ENCODE measurements around the gene FGD3. TPM values are rescaled to one million over a fixed set of nuclear protein-coding genes. Genes with fewer than 3 reads are reported as not detected.

The FGD3 gene
- total and polyA plus RNA-seq, 2 of the 8 experiments (the other 6 are each of a cell fraction or from before 2014, with no cell fraction given) = 1.4 to 1.9 TPM

GRCh38 chr9:92966518-92966800, 19.1 kb downstream of the FGD3 start:
- Histone ChIP-seq H3K27ac (ENCODE audit: low read depth, low read length) (no peak overlapping the region), H2BK15ac (ENCODE audit: low read length) (no peak overlapping the region), H3K9me3 (ENCODE audit: insufficient read depth in 2 of 2, low read depth in 1 of 2, low read length in 1 of 2) (no peaks in the 10 kb centered on the region), H4K8ac (ENCODE audit: extremely low read depth, insufficient read depth, low read length) (no peak overlapping the region), H4K5ac (ENCODE audit: insufficient read length, low read depth, low read length) (no peak overlapping the region), H3K23me2 (ENCODE audit: low read depth, low read length) (no peaks in the 10 kb centered on the region; the same call in 1 of the 2 replicates), H2BK12ac (ENCODE audit: low read depth, low read length) (peak overlapping the region; percentile 13; the same call in 1 of the 2 replicates), H3K4me3 (ENCODE audit: extremely low read depth in 1 of 4, insufficient read depth in 2 of 4, low read depth in 3 of 4, low read length in 4 of 4) (no peak overlapping the region), H2AFZ (ENCODE audit: low read length) (no peak overlapping the region), H3K4me1 (replicated peaks in 1 of 4; ENCODE audit: control insufficient read depth in 3 of 4, insufficient read depth in 4 of 4, low read length in 3 of 4) (peaks cover 16 to 35% (median 23%) of the 10 kb centered on the region in 4 experiments), H3K27me3 (replicated peaks in 1 of 4; ENCODE audit: control insufficient read depth in 3 of 4, extremely low read depth in 1 of 4, insufficient read depth in 3 of 4, low read length in 3 of 4) (no peaks in the 10 kb centered on the region), H3K56ac (replicated peaks; ENCODE audit: insufficient read length, low read depth, low read length) (no peak overlapping the region), H4K91ac (replicated peaks; ENCODE audit: insufficient read length, low read length) (peak overlapping the region; percentile 75), H3K14ac (ENCODE audit: insufficient read length) (no peak overlapping the region), H2BK20ac (ENCODE audit: low read length) (no peak overlapping the region), H3K18ac (ENCODE audit: extremely low read depth, low read length) (no peak overlapping the region), H3K23ac (ENCODE audit: insufficient read length) (no peak overlapping the region), H2BK5ac (ENCODE audit: low read depth, low read length) (peak overlapping the region; percentile 35; the same call in 1 of the 2 replicates), H3K36me3 (ENCODE audit: control insufficient read depth in 2 of 4, insufficient read depth in 4 of 4, low read length in 3 of 4) (no peaks in the 10 kb centered on the region), H3K9ac (replicated peaks in 1 of 4; ENCODE audit: extremely low read depth in 1 of 4, low read depth in 3 of 4, low read length in 3 of 4) (no peak overlapping the region), H4K20me1 (replicated peaks in 1 of 2; ENCODE audit: control insufficient read depth in 1 of 2, insufficient read depth in 2 of 2, low read length in 2 of 2) (no peaks in the 10 kb centered on the region), H2AK5ac (ENCODE audit: low read depth, low read length) (no peak overlapping the region), H3K4me2 (ENCODE audit: insufficient read depth in 1 of 2, low read depth in 2 of 2, low read length in 2 of 2) (no peak overlapping the region), H3K79me2 (ENCODE audit: control insufficient read depth in 1 of 2, insufficient read depth in 2 of 2, low read length in 2 of 2) (no peaks in the 10 kb centered on the region), H3K4ac (replicated peaks; ENCODE audit: insufficient read length, low read depth, low read length) (no peak overlapping the region), H2BK120ac (replicated peaks; ENCODE audit: low read depth, low read length) (no peak overlapping the region), H3K79me1 (ENCODE audit: low read depth, low read length) (no peaks in the 10 kb centered on the region)
- FAIRE-seq (no peak), DNase-seq (ENCODE audit: low read depth in 1 of 2, low spot score in 2 of 2) (no peak)
- 91% methylated on average over 5 of the region's 5 CpGs; no CpG with 5 or more reads in 1 of the 2 experiments for WGBS, 2 experiments (ENCODE audit: extremely low coverage in 1 of 2, insufficient coverage in 1 of 2, insufficient read length in 1 of 2, insufficient replicate concordance in 2 of 2, low coverage in 1 of 2, low lambda C conversion rate in 2 of 2, missing lambda C conversion rate in 1 of 2)
- CTCF ChIA-PET (ENCODE audit: partially characterized antibody) = interaction anchor here (0.6 to 1.5 kb wide), 5 partner anchors 8 to 189 kb away, joined by 3 to 11 read pairs (median 3); no protein-coding TSS in a partner anchor
- TF ChIP-seq TCF12 (IDR thresholded peaks at IDR 0.05; ENCODE audit: low read depth, low read length) (no peak), ASH2L (IDR thresholded peaks at IDR 0.05; ENCODE audit: low read length) (no peak), EGR1 (IDR thresholded peaks at IDR 0.05; ENCODE audit: borderline replicate concordance, low read depth, low read length) (no peak), POLR2A (IDR thresholded peaks at IDR 0.05; ENCODE audit: control extremely low read depth in 1 of 2, low read depth in 2 of 2, low read length in 2 of 2) (no peak), RFX5 (IDR thresholded peaks at IDR 0.05; ENCODE audit: borderline replicate concordance, low read depth, low read length) (no peak), SUZ12 (IDR thresholded peaks at IDR 0.05; ENCODE audit: low read length) (no peak)
- TF ChIP-seq, protein P1, sequence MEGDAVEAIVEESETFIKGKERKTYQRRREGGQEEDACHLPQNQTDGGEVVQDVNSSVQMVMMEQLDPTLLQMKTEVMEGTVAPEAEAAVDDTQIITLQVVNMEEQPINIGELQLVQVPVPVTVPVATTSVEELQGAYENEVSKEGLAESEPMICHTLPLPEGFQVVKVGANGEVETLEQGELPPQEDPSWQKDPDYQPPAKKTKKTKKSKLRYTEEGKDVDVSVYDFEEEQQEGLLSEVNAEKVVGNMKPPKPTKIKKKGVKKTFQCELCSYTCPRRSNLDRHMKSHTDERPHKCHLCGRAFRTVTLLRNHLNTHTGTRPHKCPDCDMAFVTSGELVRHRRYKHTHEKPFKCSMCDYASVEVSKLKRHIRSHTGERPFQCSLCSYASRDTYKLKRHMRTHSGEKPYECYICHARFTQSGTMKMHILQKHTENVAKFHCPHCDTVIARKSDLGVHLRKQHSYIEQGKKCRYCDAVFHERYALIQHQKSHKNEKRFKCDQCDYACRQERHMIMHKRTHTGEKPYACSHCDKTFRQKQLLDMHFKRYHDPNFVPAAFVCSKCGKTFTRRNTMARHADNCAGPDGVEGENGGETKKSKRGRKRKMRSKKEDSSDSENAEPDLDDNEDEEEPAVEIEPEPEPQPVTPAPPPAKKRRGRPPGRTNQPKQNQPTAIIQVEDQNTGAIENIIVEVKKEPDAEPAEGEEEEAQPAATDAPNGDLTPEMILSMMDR (IDR thresholded peaks at IDR 0.05; ENCODE audit: control extremely low read depth in 1 of 3, insufficient read depth in 1 of 3, low read depth in 1 of 3, low read length in 3 of 3) = no peak
- TF ChIP-seq, protein P2, sequence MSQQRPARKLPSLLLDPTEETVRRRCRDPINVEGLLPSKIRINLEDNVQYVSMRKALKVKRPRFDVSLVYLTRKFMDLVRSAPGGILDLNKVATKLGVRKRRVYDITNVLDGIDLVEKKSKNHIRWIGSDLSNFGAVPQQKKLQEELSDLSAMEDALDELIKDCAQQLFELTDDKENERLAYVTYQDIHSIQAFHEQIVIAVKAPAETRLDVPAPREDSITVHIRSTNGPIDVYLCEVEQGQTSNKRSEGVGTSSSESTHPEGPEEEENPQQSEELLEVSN (IDR thresholded peaks at IDR 0.05) = no peak
- POLR2A ChIA-PET (ENCODE audit: partially characterized antibody) = interaction anchor here (1.2 kb wide), 1 partner anchor 12 kb away, joined by 4 read pairs; no protein-coding TSS in a partner anchor

Measured in H1 (cell line).